ENCODE results near the gene TMEM218.
A peak's percentile ranks its signal among the peaks of the same experiment; 100 is the strongest.

TMEM218 gene

GRCh38 chr11:125111343-125112207 is at the start of gene TMEM218:
Gene TMEM218 (minus strand): TSS chr11:125111626. CDS start chr11:125102241, 9,385 bp downstream.
- peak; percentile 99 for DNase-seq (ENCODE audit: low spot score)

- DNase-seq (ENCODE audit: low spot score), result no peak
Measured at GRCh38 chr11:125157953-125158680, 46.7 kb upstream of the TMEM218 start.

DNA sequence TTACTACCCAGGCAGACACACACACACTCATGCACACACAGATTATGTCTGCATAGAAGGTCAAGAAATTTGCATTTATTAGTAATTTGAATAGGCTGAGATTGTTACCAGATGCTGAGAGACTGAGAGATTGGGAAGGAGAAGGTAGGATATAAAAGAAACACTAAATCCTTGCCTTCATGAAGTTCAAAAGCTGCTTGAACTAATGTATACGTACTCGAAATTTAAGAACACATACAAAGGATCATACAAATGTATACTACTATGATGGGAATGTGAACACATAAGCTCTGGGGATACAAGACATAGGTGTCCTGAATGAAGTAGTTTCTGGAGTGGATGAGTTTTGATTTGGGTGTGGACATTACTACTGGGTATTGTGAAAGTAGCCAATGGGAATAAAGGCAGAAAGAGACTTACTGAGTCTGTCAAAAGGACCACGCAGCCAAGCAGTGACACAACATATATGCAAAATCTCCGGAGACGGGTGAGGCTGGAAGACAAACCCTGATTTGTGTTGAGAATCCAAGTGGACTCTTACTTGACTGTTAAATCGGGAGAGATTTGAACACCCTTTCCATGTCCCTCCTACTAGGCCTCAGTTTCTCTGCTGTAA is 45.8 kb upstream of the TMEM218 start:
- no peak for DNase-seq (ENCODE audit: low spot score)

GRCh38 chr11:125156346-125157117 is 45.1 kb upstream of the TMEM218 start:
- DNase-seq (ENCODE audit: low spot score), result no peak

DNA sequence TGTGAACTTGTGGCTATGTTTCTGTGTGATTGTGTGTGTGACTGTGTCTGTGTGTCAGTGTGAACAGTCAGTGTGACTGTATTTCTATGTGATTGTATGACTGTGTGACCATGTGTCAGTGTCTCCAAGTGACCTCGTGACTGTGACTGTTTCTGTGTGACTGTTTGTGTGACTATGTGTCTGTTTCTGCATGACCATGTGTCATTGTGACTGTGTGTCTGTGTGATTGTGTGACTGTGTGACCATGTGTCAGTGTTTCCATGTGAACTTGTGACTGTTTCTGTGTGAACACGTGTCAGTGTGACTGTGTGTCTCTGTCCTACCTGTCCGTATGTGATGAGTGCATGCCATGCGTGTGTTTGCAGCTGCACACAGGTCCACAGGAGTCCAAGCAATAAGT is 44.3 kb upstream of the TMEM218 start:
- DNase-seq (ENCODE audit: low spot score), result no peak

GRCh38 chr11:125155100-125155444 is 43.6 kb upstream of the TMEM218 start:
- no peak for DNase-seq (ENCODE audit: low spot score)

- DNase-seq (ENCODE audit: low spot score), result no peak
Measured at GRCh38 chr11:125154378-125155099, 43.1 kb upstream of the TMEM218 start.

DNA sequence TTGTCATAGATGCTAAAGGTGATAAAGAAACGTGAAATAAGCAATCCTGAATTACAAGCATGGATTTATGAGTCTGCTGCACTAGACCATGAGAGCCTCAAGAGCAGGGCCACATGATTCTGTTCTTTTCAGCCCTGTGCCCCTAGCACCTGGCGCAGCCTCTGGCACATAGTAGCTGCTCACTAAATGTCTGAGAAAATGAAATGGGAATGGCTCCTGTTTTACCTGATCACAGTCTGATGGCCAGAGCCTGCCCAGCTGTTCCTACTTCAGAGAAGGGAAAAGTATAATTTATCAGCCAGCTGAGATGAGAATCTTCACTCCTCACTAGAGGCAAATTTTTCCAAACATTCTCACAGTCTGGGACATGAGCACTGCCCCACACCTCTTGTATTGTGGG is 42.4 kb upstream of the TMEM218 start:
- DNase-seq (ENCODE audit: low spot score), result no peak

DNA sequence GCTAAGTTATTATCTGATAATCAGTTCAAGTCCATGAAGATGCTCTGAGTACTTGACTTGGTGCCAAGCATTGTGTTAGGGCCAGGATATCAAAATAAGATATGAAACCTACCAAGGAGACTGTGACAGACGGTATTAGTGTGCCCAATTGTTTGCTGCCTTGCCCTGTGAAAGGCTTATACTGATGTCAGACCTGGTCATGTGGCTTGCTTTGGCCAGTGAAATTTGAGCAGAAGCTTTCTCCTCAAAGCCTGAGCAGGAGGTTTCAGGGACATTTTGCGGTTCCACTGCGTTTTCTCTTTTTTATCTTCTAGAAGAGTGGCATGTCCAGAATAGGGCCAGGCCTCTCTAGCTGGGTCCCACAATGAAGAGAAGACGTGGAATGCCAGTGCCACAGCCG is 37.3 kb upstream of the TMEM218 start:
- DNase-seq (ENCODE audit: low spot score), result no peak

GRCh38 chr11:125148011-125148410 is 36.6 kb upstream of the TMEM218 start:
- no peak for DNase-seq (ENCODE audit: low spot score)

GRCh38 chr11:125147280-125147679 is 35.9 kb upstream of the TMEM218 start:
- no peak for DNase-seq (ENCODE audit: low spot score)

- DNase-seq (ENCODE audit: low spot score), result no peak
Measured at GRCh38 chr11:125146232-125146631, 34.8 kb upstream of the TMEM218 start.

DNA sequence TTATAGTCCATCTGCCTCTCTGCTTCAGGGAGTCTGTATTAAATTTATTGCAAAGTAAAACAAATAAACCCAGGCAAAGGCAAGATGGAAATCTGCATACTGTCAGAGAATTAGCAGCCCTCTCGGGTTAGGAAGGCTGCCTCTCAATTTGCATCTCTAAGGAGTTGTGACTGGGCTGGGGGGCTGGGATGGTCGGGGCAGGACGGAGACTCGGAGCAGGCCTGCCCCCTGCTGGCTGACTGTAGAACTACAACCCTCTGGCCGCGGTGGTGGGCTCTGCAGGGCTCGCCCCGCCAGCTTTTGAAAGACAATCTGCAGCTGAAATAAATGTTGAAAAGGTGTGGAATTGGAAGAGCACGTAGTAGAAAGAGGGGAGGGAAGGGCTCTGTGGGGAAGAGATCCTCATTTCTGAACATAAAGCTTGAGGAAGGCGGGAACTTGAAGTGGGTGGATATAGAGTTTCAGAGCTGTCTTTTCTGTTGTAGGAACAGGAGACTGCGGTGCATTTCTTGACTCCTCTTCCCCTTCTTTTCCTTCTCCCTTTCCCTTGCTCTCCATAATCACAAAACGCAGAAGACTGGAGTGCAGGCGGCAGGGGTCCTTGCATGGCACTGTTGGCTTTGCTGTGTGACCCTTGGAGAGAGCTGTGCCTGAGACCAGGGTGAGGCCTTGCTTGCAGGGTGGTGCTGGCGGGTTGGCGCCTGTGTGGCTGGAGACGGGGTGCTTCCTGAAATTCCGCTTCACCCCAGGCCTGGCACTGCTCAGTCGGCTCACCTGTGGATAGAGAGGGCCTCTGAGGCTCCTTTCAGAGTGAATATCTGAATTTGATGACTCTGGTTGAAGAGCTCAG is 30.5 kb upstream of the TMEM218 start:
- DNase-seq (ENCODE audit: low spot score), result peak; percentile 23

DNA sequence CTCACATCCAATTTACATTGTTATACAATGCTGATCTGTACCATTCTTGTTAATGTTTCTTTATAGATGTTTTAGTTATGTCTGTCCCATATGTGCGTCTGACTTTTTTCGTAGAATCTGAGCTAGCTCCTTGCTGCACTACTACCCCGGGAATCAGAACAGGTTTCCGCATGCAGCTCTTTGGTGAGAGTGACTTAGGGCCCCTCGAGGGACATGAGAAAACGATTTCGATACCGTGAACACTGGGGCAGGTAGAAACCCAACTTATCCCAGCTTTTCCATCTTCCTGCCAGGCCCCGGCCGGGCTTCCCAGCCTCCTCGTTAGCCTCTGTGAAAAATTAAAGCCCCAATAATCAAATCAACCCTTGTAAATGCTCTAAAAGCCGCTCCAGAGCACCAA is 29.8 kb upstream of the TMEM218 start:
- no peak for DNase-seq (ENCODE audit: low spot score)

DNA sequence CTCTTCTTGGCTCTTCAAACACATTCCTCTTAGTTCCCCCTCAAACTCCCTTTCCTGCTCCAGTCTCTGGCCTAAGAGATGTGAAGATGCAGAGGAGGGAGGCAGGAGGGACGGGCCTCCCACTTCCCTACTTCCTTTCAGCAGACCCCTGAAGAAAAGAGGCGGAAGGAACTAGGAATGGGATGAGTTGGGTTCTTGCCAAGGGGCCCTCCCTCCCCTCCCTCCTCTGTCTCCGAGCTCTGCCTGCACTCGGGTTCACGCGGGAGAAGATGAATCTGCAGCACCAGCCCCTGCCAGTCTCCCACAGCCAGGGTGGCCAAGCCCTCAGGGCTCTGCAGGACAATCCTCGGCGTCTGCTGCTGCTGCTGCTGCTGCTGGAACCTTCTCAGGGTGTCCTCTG is 28.8 kb upstream of the TMEM218 start:
- no peak for DNase-seq (ENCODE audit: low spot score)

DNA sequence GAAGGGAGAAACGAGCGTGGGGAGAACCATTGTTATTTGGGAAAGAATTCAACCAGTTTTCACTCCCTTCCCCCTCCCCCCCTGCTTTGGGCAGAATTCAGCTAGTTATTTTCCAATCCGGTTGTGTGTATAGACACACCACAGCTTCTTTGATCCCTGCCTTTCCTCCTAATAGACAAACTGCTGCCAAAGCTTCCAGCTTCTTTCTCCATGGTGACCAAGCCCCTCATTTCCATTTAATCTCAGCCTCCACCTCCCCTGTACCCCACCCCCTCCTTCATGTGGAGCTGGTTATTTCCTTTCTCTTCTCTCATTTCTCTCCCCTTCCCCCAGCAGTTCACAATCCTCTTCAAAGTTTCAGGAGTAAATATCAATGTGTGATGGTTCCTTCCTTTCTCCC is 28.4 kb upstream of the TMEM218 start:
- no peak for DNase-seq (ENCODE audit: low spot score)

DNA sequence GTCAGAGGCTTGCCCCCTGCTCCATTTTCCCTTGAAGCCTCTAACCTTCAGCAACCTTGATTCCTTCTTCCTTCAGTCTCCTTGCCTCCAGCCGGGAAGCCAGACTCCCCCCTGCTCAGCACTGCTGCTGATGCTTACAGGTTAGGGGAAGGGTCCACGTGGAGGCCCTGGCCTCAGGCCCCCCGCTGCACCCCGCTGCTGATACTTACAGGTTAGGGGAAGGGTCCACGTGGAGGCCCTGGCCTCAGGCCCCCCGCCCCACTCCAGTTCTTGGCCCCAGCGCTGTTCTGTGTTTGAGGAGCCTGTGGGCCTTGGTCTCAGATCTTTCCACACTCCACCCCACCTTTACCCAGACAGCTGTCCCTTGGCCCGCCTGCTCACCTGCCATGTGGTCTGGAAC is 27.5 kb upstream of the TMEM218 start:
- DNase-seq (ENCODE audit: low spot score), result no peak

DNA sequence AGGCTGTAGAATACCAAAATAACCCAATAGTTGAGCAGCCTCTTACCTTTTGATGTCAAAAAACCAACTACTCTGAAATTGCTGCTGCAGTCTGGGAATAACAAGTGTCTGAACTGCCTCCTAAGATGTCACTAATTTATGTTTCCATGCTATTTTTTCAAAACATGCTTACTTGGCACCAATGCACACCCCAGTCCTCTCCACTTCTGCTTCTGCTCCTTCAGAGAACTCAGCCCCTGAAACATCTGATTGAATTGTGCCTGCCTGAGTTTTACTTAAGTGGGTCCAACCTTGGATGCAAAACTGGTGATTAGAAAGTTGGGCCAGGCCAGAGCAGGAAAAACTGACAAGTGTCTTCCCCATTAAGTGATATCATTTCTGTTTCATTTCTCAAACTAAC is 24.6 kb upstream of the TMEM218 start:
- no peak for DNase-seq (ENCODE audit: low spot score)

DNA sequence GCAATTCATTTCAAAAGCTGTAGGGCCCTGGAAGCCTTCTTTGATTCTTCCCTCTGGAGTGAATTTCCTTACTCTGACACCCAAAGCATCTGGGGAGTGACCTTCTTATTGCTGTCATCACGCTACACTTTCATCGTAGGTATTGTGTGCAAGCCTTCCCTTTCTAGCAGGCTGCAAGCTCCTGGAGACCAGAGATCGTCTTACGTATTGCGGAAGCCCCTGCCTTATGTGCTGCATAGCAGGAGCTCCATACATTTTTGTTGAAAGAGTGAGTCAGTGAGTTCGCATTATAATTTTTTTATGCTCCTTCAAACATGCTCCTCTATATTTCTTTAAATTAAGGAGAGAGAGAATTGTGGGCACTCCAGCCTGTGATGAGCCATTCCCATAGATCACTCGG is 21.2 kb upstream of the TMEM218 start:
- DNase-seq (ENCODE audit: low spot score), result no peak

DNA sequence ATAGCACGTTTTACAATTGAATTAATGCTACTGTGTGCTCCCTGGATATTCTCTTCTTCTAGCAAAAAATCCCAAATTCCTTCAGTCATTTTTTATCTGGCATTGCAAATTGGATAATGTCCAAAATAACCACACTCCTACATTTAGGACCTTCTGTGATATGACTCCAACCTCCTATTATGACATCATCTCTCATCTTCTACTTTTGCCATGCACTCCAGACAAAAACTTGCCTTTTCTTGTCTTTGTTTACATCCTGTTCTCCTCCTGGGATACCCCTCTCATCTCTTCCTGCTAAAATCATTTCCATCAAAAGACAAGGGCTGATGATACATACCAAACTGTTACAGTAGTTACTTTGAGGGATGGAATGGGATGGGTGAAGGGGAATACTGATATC is 20.6 kb upstream of the TMEM218 start:
- no peak for DNase-seq (ENCODE audit: low spot score)

Data from globus pallidus (tissue), 1 donor.